Measurements from ENCODE around the gene HMGB3. TPM values are rescaled to one million over a fixed set of nuclear protein-coding genes. Genes with fewer than 3 reads are reported as not detected.
"Not testable (repeated sequence)": the region's sequence is repeated elsewhere in the genome, so short reads cannot be mapped to it uniquely, and the experiment has no call there.

Gene HMGB3
- total RNA-seq, 1 donor from 2014 or later: 16.8 TPM

- no peak overlapping the region for H3K4me3 ChIP-seq
- no peaks in the 10 kb centered on the region for H3K9me3 ChIP-seq
- intact Hi-C loops (cut with DNase I): no loop called here
- H3K27ac ChIP-seq: no peak overlapping the region
- H3K27me3 ChIP-seq (ENCODE audit: low read depth): no peaks in the 10 kb centered on the region
- no peak for TF ChIP-seq CTCF (IDR thresholded peaks at IDR 0.05)
- H3K4me1 ChIP-seq: no peaks in the 10 kb centered on the region
- DNase-seq (no peak), ATAC-seq (no peak)
- no peaks in the 10 kb centered on the region for H3K36me3 ChIP-seq
These were observed 27.5 kb upstream of the HMGB3 start for GRCh38 chrX:150955590-150955989.

DNA sequence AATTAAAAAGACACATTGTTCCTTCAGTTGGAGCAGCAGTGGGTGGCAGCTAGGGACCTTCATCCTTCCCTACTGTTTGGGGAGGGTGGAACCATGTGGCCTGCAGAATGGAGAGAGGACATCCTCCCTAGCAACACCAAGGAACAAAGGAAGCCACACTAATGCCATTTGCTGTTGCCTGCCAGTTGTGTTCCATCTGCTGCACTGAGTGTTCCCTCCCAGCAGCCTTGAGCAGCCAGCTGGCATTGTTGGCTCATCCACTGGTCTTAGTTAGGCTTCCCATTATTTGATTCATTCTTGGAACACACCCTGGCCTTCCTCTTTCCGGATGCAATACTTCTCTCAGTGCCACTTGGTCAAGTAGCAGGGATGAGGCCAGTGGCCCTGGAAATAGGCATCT, 25.0 kb upstream of the HMGB3 start:
- intact Hi-C loops (cut with DNase I): no loop called here
- DNase-seq: no peak
- no peaks in the 10 kb centered on the region for H3K4me1 ChIP-seq

DNA sequence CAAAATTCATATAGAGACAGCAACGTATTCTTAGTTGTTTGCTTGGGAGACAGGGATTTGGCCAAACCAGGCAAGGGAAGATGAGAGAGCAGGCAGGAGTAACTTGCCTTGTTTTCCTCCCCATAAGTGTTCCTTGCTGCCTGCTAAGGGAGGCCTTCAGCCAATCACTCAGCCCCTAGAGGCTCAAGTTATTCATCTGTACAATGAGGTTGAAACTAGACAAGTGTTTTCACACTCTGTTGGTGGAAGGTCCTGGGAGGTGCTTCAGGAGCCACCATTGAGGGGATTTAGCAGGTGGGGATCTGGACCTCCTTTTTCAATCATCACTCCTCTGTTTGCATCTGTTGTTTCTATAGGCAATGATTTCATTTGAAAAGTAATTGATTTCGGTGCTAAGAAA, 23.6 kb upstream of the HMGB3 start:
- DNase-seq (no peak), ATAC-seq (no peak)
- no peaks in the 10 kb centered on the region for H3K4me1 ChIP-seq
- H3K27ac ChIP-seq: no peak overlapping the region
- no peak for TF ChIP-seq CTCF (IDR thresholded peaks at IDR 0.05)
- H3K27me3 ChIP-seq (ENCODE audit: low read depth): no peaks in the 10 kb centered on the region
- H3K4me3 ChIP-seq: no peak overlapping the region
- no peaks in the 10 kb centered on the region for H3K36me3 ChIP-seq
- no peaks in the 10 kb centered on the region for H3K9me3 ChIP-seq
- intact Hi-C loops (cut with DNase I): no loop called here

More for the DNA sequence above, 25.0 kb upstream of the HMGB3 start:
- no peaks in the 10 kb centered on the region for H3K9me3 ChIP-seq
- ATAC-seq: no peak
- H3K27ac ChIP-seq: no peak overlapping the region
- no peaks in the 10 kb centered on the region for H3K27me3 ChIP-seq (ENCODE audit: low read depth)
- H3K4me3 ChIP-seq: no peak overlapping the region
- no peaks in the 10 kb centered on the region for H3K36me3 ChIP-seq
- TF ChIP-seq CTCF (IDR thresholded peaks at IDR 0.05): no peak

GRCh38 chrX:150961631-150962030, 21.5 kb upstream of the HMGB3 start:
- no peaks in the 10 kb centered on the region for H3K9me3 ChIP-seq
- no peak for TF ChIP-seq CTCF (IDR thresholded peaks at IDR 0.05)
- H3K4me3 ChIP-seq: no peak overlapping the region
- DNase-seq: no peak
- ATAC-seq: no peak
- H3K4me1 ChIP-seq: no peaks in the 10 kb centered on the region
- H3K27me3 ChIP-seq (ENCODE audit: low read depth): no peaks in the 10 kb centered on the region
- H3K27ac ChIP-seq: no peak overlapping the region
- intact Hi-C loops (cut with DNase I): no loop called here
- H3K36me3 ChIP-seq: no peaks in the 10 kb centered on the region

DNA sequence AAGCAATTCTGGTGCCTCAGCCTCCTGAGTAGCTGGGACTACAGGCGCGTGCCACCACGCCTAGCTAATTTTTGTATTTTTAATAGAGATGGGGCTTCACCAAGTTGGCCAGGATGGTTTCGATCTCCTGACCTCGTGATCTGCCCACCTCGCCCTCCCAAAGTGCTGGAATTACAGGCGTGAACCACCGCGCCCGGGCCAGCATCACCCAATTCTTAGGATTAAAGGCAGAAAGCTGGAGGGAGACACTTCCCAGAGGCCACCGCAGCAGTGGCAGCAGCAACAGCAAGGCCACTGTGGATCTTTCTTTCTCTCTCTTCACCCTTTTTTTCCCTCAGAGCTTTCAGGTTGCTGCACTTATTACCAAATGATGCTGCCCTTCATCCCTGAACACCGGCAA, 18.7 kb upstream of the HMGB3 start:
- H3K36me3 ChIP-seq; H3K4me3 ChIP-seq; H3K27me3 ChIP-seq (ENCODE audit: low read depth); H3K9me3 ChIP-seq; H3K27ac ChIP-seq; intact Hi-C loops (cut with DNase I); DNase-seq; H3K4me1 ChIP-seq; ATAC-seq: not testable (repeated sequence)

- H3K4me3 ChIP-seq: no peak overlapping the region
- no peak for ATAC-seq
- H3K36me3 ChIP-seq: no peaks in the 10 kb centered on the region
These were observed 16.9 kb upstream of the HMGB3 start for GRCh38 chrX:150966235-150966634.

More at GRCh38 chrX:150966235-150966634, 16.9 kb upstream of the HMGB3 start:
- intact Hi-C loops (cut with DNase I): no loop called here
- TF ChIP-seq CTCF (IDR thresholded peaks at IDR 0.05): no peak
- H3K27ac ChIP-seq: no peak overlapping the region
- H3K9me3 ChIP-seq: no peaks in the 10 kb centered on the region
- no peak for DNase-seq
- H3K4me1 ChIP-seq: no peaks in the 10 kb centered on the region
- H3K27me3 ChIP-seq (ENCODE audit: low read depth): no peaks in the 10 kb centered on the region

All from lower lobe of right lung (tissue), 2 donors.